ENCODE results near the gene PBX1. TPM values are rescaled to one million over a fixed set of nuclear protein-coding genes. Genes with fewer than 3 reads are reported as not detected.

Gene PBX1
- total RNA-seq, 1 experiment from 2014 or later: 102 TPM

- no peak overlapping the region for H3K4me3 Mint-ChIP-seq
- H3K27ac Mint-ChIP-seq: no peak overlapping the region
- ChIA-PET CTCF (no interaction called here), POLR2A (interaction anchor here (0.6 kb wide), 1 partner anchor 32 kb away, joined by 3 read pairs; no protein-coding TSS in a partner anchor)
- no peaks in the 10 kb centered on the region for H3K27me3 Mint-ChIP-seq (ENCODE audit: low read depth)
- no peak; the same call in 1 of the 2 replicates for ATAC-seq
- H3K9me3 Mint-ChIP-seq: no peaks in the 10 kb centered on the region
- H3K4me1 Mint-ChIP-seq: peaks cover 54% of the 10 kb centered on the region
- TF ChIP-seq SP1 (CRISPR knock-in tag; conservative IDR thresholded peaks at IDR 0.05): no peak
- no peak for TF ChIP-seq ZNF281 (CRISPR knock-in tag; IDR thresholded peaks at IDR 0.05)
- no peak for TF ChIP-seq NFATC4 (CRISPR knock-in tag; IDR thresholded peaks at IDR 0.05)
- TF ChIP-seq ATF3 (CRISPR knock-in tag; conservative IDR thresholded peaks at IDR 0.05): no peak
- TF ChIP-seq ZNF396 (CRISPR knock-in tag; IDR thresholded peaks at IDR 0.05; ENCODE audit: borderline replicate concordance): no peak
- TF ChIP-seq CREB1 (CRISPR knock-in tag; IDR thresholded peaks at IDR 0.05): no peak
- no peak for TF ChIP-seq PRRX2 (CRISPR knock-in tag; IDR thresholded peaks at IDR 0.05)
- TF ChIP-seq HMGXB4 (CRISPR knock-in tag; IDR thresholded peaks at IDR 0.05): no peak
- TF ChIP-seq CTCF (IDR thresholded peaks at IDR 0.05): no peak
- no peak for TF ChIP-seq ATF1 (CRISPR knock-in tag; IDR thresholded peaks at IDR 0.05)
- no peak for TF ChIP-seq GABPB1 (CRISPR knock-in tag; IDR thresholded peaks at IDR 0.05)
- TF ChIP-seq ZNF317 (CRISPR knock-in tag; IDR thresholded peaks at IDR 0.05; ENCODE audit: borderline replicate concordance, low read depth): no peak
- TF ChIP-seq PRDM15 (CRISPR knock-in tag; IDR thresholded peaks at IDR 0.05): no peak
- TF ChIP-seq ZNF219 (CRISPR knock-in tag; IDR thresholded peaks at IDR 0.05; ENCODE audit: borderline replicate concordance): no peak
- no peak for TF ChIP-seq NR3C1 (CRISPR knock-in tag; conservative IDR thresholded peaks at IDR 0.05; ENCODE audit: low read depth)
- no peak for TF ChIP-seq ZNF671 (CRISPR knock-in tag; IDR thresholded peaks at IDR 0.05)
- no peak for TF ChIP-seq MXD4 (CRISPR knock-in tag; IDR thresholded peaks at IDR 0.05; ENCODE audit: borderline replicate concordance)
- no peak for TF ChIP-seq OVOL2 (CRISPR knock-in tag; IDR thresholded peaks at IDR 0.05; ENCODE audit: borderline replicate concordance)
- no peak for TF ChIP-seq EMX1 (CRISPR knock-in tag; IDR thresholded peaks at IDR 0.05)
- no peak for TF ChIP-seq CDX4 (CRISPR knock-in tag; IDR thresholded peaks at IDR 0.05; ENCODE audit: borderline replicate concordance)
- no peak for DNase-seq (ENCODE audit: low spot score)
- H3K36me3 Mint-ChIP-seq: no peaks in the 10 kb centered on the region
These were observed 94.7 kb downstream of the PBX1 start for GRCh38 chr1:164653705-164654104.
